ENCODE results near the gene VAV2.

GRCh38 chr9:133949486-133950061, 42.5 kb downstream of the VAV2 start:
- TF ChIP-seq POLR2AphosphoS5 (IDR thresholded peaks at IDR 0.05) (no peak), CTCF (IDR thresholded peaks at IDR 0.05) (no peak), POLR2A (IDR thresholded peaks at IDR 0.05) (no peak), EP300 (IDR thresholded peaks at IDR 0.05) (no peak)

All from sigmoid colon (tissue), 4 donors.